ENCODE results near the gene FAAH. TPM values are rescaled to one million over a fixed set of nuclear protein-coding genes. Genes with fewer than 3 reads are reported as not detected.

Gene FAAH
- 0.30 and 0.53 TPM in 2 replicates for total RNA-seq

GRCh38 chr1:46394108-46394871 lies at the start of gene FAAH:
TSS of gene FAAH (plus strand) at chr1:46394317. CDS start at chr1:46394349, 32 bp downstream.

Other genes with a start within 250 kb of the FAAH start
- gene TSPAN1, start 219.2 kb upstream of the FAAH start, total RNA-seq: 2.0 and 2.5 TPM in 2 replicates
- not detected in 2 replicates for gene P3R3URF, start 217.8 kb upstream of the FAAH start, total RNA-seq
- 57.8 and 61.0 TPM in 2 replicates for gene POMGNT1, start 195.9 kb upstream of the FAAH start, total RNA-seq
- 0.20 and 0.60 TPM in 2 replicates for gene LURAP1, start 191.0 kb upstream of the FAAH start, total RNA-seq
- gene RAD54L, start 146.6 kb upstream of the FAAH start, total RNA-seq: 10.8 and 14.1 TPM in 2 replicates
- gene LRRC41, start 90.7 kb upstream of the FAAH start, total RNA-seq: 59.6 and 66.9 TPM in 2 replicates
- gene UQCRH, start 90.6 kb upstream of the FAAH start, total RNA-seq: 475 and 523 TPM in 2 replicates
- gene NSUN4, start 53.5 kb upstream of the FAAH start, total RNA-seq: 12.7 and 24.8 TPM in 2 replicates
- not detected in 2 replicates for gene DMBX1, start 95.5 kb downstream of the FAAH start, total RNA-seq
- gene KNCN, start 157.3 kb downstream of the FAAH start, total RNA-seq: not detected in 2 replicates
- 14.3 and 15.8 TPM in 2 replicates for gene MKNK1, start 210.0 kb downstream of the FAAH start, total RNA-seq
- 6.3 and 7.6 TPM in 2 replicates for gene MOB3C, start 222.5 kb downstream of the FAAH start, total RNA-seq